HT-29 (cell line): Measurements from ENCODE around the gene ETV2. TPM values are rescaled to one million over a fixed set of nuclear protein-coding genes. Genes with fewer than 3 reads are reported as not detected.

Source experiments
- total RNA-seq: library from RNA; depleted of rRNA; stranded (reverse); fragments of >200 nt; shearing (Covaris generic); gene quantifications from 2 replicates; pipeline ENCODE4 v1.2.3, GENCODE V29; 2014; rRNA removed

ETV2 gene
- total RNA-seq, 1 experiment from 2014 or later: 3.5 TPM

Other genes starting within 250 kb of the ETV2 start
- 0.08 and 0.33 TPM in 2 replicates for gene FFAR2, start 193.5 kb upstream of the ETV2 start, total RNA-seq
- not detected in 2 replicates for gene KRTDAP, start 151.3 kb upstream of the ETV2 start, total RNA-seq
- 7.0 and 8.6 TPM in 2 replicates for gene DMKN, start 128.1 kb upstream of the ETV2 start, total RNA-seq
- not detected in 2 replicates for gene SBSN, start 113.4 kb upstream of the ETV2 start, total RNA-seq
- gene GAPDHS, start 108.3 kb upstream of the ETV2 start, total RNA-seq: not detected in 2 replicates
- gene TMEM147, start 96.1 kb upstream of the ETV2 start, total RNA-seq: 184 and 206 TPM in 2 replicates
- 0.13 TPM in 1 of 2 replicates, not detected in the other for gene ATP4A, start 78.1 kb upstream of the ETV2 start, total RNA-seq
- gene PMIS2, start 55.6 kb upstream of the ETV2 start, total RNA-seq: not detected in 2 replicates
- 71.8 and 75.9 TPM in 2 replicates for gene HAUS5, start 29.0 kb upstream of the ETV2 start, total RNA-seq
- 218 and 225 TPM in 2 replicates for gene RBM42, start 12.7 kb upstream of the ETV2 start, total RNA-seq
- 846 and 847 TPM in 2 replicates for gene COX6B1, start 6.6 kb downstream of the ETV2 start, total RNA-seq
- not detected in 2 replicates for gene UPK1A, start 24.8 kb downstream of the ETV2 start, total RNA-seq
- gene ZBTB32, start 62.8 kb downstream of the ETV2 start, total RNA-seq: not detected in 2 replicates
- gene KMT2B, start 76.3 kb downstream of the ETV2 start, total RNA-seq: 29.3 and 30.9 TPM in 2 replicates
- 10.0 and 13.4 TPM in 2 replicates for gene IGFLR1, start 100.7 kb downstream of the ETV2 start, total RNA-seq
- 20.0 and 20.9 TPM in 2 replicates for gene U2AF1L4, start 103.7 kb downstream of the ETV2 start, total RNA-seq
- 76.2 and 77.0 TPM in 2 replicates for gene PSENEN, start 103.9 kb downstream of the ETV2 start, total RNA-seq
- 13.8 and 15.5 TPM in 2 replicates for gene LIN37, start 106.8 kb downstream of the ETV2 start, total RNA-seq
- gene HSPB6, start 115.3 kb downstream of the ETV2 start, total RNA-seq: not detected in 2 replicates
- gene PROSER3, start 116.4 kb downstream of the ETV2 start, total RNA-seq: 17.2 and 21.3 TPM in 2 replicates
- gene ARHGAP33, start 133.8 kb downstream of the ETV2 start, total RNA-seq: 4.0 and 57.4 TPM in 2 replicates
- not detected in 2 replicates for gene PRODH2, start 171.1 kb downstream of the ETV2 start, total RNA-seq
- gene NPHS1, start 210.8 kb downstream of the ETV2 start, total RNA-seq: not detected in 2 replicates
- not detected in 2 replicates for gene KIRREL2, start 215.2 kb downstream of the ETV2 start, total RNA-seq
- gene APLP1, start 226.8 kb downstream of the ETV2 start, total RNA-seq: 7.0 and 12.6 TPM in 2 replicates